ENCODE data around the gene KLLN.
"Not testable (repeated sequence)": the region's sequence is repeated elsewhere in the genome, so short reads cannot be mapped to it uniquely, and the experiment has no call there.

The KLLN gene

DNA sequence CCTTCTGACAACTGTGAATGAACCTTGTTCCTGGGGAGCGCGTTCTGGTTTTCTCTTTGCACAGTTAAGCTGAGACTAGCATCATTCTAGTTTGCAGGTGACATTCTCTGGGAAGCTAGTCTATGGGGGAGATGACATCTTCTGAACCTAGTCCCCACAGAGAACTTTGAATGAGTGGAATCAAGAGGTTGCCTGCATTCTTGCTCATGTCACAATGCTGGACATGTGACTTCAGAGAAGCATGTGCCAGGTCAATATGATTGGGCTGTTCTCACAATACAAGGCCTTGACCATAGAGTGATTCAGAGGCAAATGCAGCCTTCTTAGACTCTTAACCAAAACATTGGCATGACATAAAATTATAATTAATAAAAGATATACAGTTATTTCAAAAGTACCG is 22.1 kb downstream of the KLLN start:
- no peak for DNase-seq

DNA sequence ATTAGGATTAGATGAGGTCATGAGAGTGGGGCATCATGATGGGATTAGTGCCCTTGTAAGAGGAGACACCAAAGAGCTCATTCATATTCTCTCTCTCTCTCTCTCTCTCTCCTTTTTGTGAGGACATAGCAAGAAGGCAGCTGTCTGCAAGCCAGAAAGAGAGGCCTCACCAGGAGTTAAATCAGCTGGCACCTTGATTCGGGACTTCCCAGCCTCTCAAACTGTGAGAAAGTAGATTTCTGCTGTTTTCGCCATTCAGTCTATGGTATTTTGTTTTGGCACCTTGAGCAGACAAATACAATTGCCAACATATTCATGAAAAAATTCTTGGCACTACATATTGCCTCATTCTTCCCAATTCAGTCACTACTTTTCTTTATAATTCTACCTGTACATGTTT is 24.7 kb downstream of the KLLN start:
- no peak for DNase-seq

GRCh38 chr10:87837445-87837844 is 25.9 kb downstream of the KLLN start:
- no peak for DNase-seq

DNA sequence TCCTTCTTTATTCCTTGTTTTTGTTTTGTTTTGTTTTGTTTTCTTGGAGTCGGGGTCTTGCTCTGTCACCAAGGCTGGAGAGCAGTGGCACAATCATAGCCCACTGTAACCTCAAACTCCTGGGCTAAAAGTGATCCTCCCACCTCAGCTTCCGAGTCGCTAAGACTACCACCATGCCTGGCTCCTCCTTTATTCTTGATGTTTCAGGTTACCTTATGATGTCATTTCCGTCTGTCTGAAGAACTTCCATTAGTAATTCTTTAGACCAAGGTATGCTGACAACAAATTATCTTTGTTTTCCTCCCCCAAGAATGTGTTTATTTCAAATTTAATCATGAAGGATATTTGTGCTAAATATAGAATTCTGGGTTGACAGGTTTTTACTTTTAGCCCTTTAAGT is 27.2 kb downstream of the KLLN start:
- DNase-seq = no peak

GRCh38 chr10:87829986-87830729 is 33.2 kb downstream of the KLLN start:
- no peak for DNase-seq

- not testable (repeated sequence) for DNase-seq
These were observed 34.3 kb downstream of the KLLN start for GRCh38 chr10:87829051-87829450.

DNA sequence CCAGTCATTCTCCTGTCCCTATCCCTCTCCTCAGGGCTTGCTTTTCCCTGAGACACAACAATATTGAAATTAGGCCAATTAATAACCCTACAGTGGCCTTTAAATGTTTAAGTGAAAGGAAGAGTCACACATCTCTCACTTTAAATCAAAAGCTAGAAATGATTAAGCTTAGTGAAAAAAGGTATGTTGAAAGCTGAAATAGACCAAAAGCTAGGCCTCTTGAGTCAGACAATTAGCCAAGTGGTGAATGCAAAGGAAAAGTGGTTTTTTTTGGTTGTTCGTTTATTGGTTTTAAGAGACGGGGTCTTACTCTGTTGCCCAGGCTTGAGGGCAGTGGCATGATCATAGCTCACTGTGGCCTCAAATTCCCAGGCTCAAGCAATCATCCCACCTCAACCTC is 35.7 kb downstream of the KLLN start:
- DNase-seq = no peak

GRCh38 chr10:87826653-87827052 is 36.7 kb downstream of the KLLN start:
- DNase-seq = no peak

DNA sequence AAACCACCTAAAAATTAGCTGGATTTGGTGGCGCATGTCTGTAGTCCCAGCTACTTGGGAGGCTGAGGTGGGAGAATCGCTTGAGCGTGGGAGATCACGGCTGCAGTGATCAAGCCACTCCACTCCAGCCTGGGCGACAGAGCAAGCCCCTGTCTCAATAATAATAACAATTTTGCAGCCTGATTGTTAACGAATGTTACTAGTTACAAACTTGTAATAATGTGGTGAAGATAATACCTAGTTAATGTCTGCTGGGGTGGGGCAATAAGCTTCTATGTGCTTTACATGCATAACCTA is 44.1 kb downstream of the KLLN start:
- DNase-seq = no peak

GRCh38 chr10:87818505-87819288 is 44.6 kb downstream of the KLLN start:
- peak; percentile 3 to 65 for DNase-seq

DNA sequence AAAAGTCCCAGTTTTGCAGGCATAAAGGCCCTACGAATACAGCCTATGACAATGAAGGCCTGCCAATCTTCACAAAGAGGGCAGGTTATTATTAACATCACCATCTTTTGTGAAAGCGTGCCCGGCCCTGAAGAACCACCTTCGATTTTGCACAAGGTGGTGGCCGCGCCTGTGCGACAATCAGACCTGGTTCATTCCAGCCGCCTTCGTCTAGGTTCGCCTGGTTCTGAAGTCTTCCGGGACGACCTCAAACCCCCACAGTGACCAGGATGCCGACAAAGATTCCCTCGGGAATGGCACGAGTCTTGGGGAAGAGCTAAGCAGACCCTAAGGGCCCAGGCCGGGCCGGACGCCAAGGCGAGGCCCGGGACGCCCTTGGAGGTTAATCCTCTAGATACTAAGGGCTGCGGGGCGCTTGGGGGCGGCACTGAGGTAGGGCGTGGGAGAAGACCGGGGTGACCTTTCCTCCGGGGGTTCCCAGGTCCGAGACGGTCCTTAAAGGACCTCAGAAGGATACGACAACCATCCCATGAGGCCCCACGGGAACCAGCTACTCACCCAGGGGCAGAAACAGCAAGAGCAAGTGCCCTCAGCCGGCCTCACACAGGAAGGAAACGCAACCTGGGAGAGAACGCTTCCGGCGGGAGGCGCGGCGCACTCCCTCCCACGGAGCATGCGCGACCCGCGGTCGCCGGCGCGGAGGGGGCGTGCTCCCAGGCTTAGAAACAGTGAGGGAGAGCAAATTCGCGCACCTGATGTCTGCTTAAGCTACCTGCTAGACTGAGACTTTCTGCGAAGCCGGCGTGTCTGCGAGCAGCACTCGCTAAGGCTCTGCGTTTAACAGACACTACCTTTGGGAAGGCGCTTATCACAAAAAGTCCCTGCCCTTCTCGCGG is 45.5 kb downstream of the KLLN start, which contains the start of gene ATAD1:
TSS of gene ATAD1 (minus strand) at position 618 of the 896 bp plus-strand sequence. CDS start 3,627 bp downstream, outside the sequence.
- DNase-seq = peak; percentile 31 to 65

GRCh38 chr10:87816898-87817608 is 46.3 kb downstream of the KLLN start:
- no peak for DNase-seq

DNA sequence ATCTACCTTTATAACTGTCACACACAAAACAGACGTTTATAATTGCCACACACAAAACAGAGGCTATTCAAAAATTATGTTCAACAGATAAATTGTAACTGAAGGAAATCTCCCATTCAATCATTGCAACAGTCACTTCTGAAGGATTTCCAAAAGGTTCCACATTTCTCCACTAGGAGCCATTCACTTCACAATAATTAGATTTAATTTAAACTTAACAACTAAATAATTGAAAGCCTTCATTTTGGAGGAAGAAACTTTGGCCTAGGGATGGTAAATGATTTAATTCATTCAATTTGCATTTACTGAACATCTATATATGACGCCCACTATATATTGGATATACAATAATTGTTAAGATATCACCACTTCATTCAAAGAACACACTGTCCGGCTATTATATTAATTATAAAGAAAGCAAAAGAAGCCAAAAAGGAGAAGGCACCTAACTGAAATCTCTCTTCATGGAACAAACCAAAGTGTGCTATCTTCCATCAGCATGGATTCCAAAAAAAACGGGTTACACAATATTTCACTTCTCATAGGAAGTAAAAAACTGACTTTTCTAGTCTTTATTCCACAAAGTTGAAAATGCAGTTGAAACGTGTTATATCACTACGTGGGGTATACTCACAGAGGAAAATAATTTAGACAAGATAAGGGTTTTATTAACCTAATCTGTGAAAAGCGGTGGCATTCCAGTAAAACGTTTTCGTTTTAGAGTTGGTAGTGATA is 47.0 kb downstream of the KLLN start:
- no peak for DNase-seq

Measured in NCI-H187 (cell line).